H1 (cell line): ENCODE measurements around the gene SNX7. TPM values are rescaled to one million over a fixed set of nuclear protein-coding genes. Genes with fewer than 3 reads are reported as not detected.

ENCODE experiments used
- CTCF ChIA-PET: fragments of 300-600 bp; sonication (Branson Sonifier 250); formaldehyde crosslinking; loops from one replicate; lab custom pipeline; 2021; ENCODE audit not compliant: partially characterized antibody; lab: Charles Lee
- POLR2A ChIA-PET: fragments of 300-600 bp; sonication (Branson Sonifier 250); formaldehyde crosslinking; loops from one replicate; lab custom pipeline; 2021; ENCODE audit warnings: inconsistent platforms; ENCODE audit not compliant: partially characterized antibody; lab: Charles Lee
- DNase-seq, 2 experiments: peaks; one replicate each; pipeline versions ENCODE4 v3.0.0 to v3.0.0-alpha.2; 2010 to 2022; ENCODE audit warnings: low spot score in 2 of 2, low read depth in 1 of 2, mixed read lengths in 1 of 2
- FAIRE-seq: peaks from 2 replicates; lab custom pipeline; 2011; peaks lifted over from hg19 to GRCh38; lab: Jason Lieb, UNC
- H2AFZ ChIP-seq: 2 replicates; pipeline ENCODE4 v1.8.1; 2012; ENCODE audit warnings: low read length, inconsistent platforms
- H2AK5ac ChIP-seq: 2 replicates; pipeline ENCODE4 v1.6.1; 2013; ENCODE audit warnings: low read depth, low read length
- H2BK120ac ChIP-seq: replicated peaks from 2 replicates; pipeline ENCODE3; 2013; ENCODE audit warnings: low read depth, low read length, inconsistent platforms
- H2BK12ac ChIP-seq: 2 replicates; pipeline ENCODE4 v1.6.1; 2013; ENCODE audit warnings: low read depth, low read length
- H2BK15ac ChIP-seq: 2 replicates; pipeline ENCODE4 v1.6.1; 2013; ENCODE audit warnings: low read length
- H2BK20ac ChIP-seq: 2 replicates; pipeline ENCODE4 v1.6.1; 2013; ENCODE audit warnings: low read length
- H2BK5ac ChIP-seq: 2 replicates; pipeline ENCODE4 v1.6.1; 2013; ENCODE audit warnings: low read depth, low read length
- H3K14ac ChIP-seq: 2 replicates; pipeline ENCODE4 v1.6.1; 2013; ENCODE audit warnings: inconsistent platforms; ENCODE audit not compliant: insufficient read length
- H3K18ac ChIP-seq: 2 replicates; pipeline ENCODE4 v1.6.1; 2013; ENCODE audit warnings: low read length; ENCODE audit errors: extremely low read depth
- H3K23ac ChIP-seq: 2 replicates; pipeline ENCODE4 v1.6.1; 2013; ENCODE audit warnings: inconsistent platforms; ENCODE audit not compliant: insufficient read length
- H3K23me2 ChIP-seq: 2 replicates; pipeline ENCODE4 v1.6.1; 2013; ENCODE audit warnings: low read depth, low read length
- H3K27ac ChIP-seq: 2 replicates; pipeline ENCODE4 v1.6.1; 2011; ENCODE audit warnings: low read depth, low read length, inconsistent platforms
- H3K27me3 ChIP-seq, 4 experiments: replicated peaks in 1 of 4; 1 replicate in 1 of 4; 2 replicates in 3 of 4; pipeline versions ENCODE4 v1.6.1 to v1.8.1; 2011 to 2013; ENCODE audit warnings: low read length in 3 of 4, mild to moderate bottlenecking in 3 of 4, inconsistent platforms in 2 of 4, mixed read lengths in 2 of 4, moderate library complexity in 1 of 4; ENCODE audit not compliant: control insufficient read depth in 3 of 4, insufficient read depth in 3 of 4; ENCODE audit errors: extremely low read depth in 1 of 4
- H3K36me3 ChIP-seq, 4 experiments: 2 replicates each; pipeline versions ENCODE4 v1.6.1 to v1.8.1; 2011 to 2013; ENCODE audit warnings: mild to moderate bottlenecking in 4 of 4, low read length in 3 of 4, moderate library complexity in 2 of 4, control low read depth in 1 of 4, inconsistent platforms in 1 of 4; ENCODE audit not compliant: insufficient read depth in 4 of 4, control insufficient read depth in 2 of 4
- H3K4ac ChIP-seq: replicated peaks from 2 replicates; pipeline ENCODE3; 2013; ENCODE audit warnings: low read length, low read depth, mixed read lengths, inconsistent platforms; ENCODE audit not compliant: insufficient read length
- H3K4me1 ChIP-seq, 4 experiments: replicated peaks in 1 of 4; 1 replicate in 1 of 4; 2 replicates in 3 of 4; pipeline versions ENCODE4 v1.6.1 to v1.8.1; 2011 to 2013; ENCODE audit warnings: low read length in 3 of 4, inconsistent platforms in 2 of 4, mixed read lengths in 1 of 4; ENCODE audit not compliant: insufficient read depth in 4 of 4, control insufficient read depth in 3 of 4
- H3K4me2 ChIP-seq, 2 experiments: 2 replicates each; pipeline versions ENCODE4 v1.6.1 to v1.8.1; 2011 to 2013; ENCODE audit warnings: low read depth in 2 of 2, low read length in 2 of 2, control low read depth in 1 of 2, inconsistent platforms in 1 of 2, mild to moderate bottlenecking in 1 of 2; ENCODE audit not compliant: insufficient read depth in 1 of 2
- H3K4me3 ChIP-seq, 4 experiments: fragments of 200-600, 300-600 bp in 1 of 4; sonication (generic), shearing (Covaris generic), sonication (Bioruptor Twin) in 1 of 4; 2 replicates each; pipeline versions ENCODE4 v1.5.1 to v1.8.1; 2011 to 2016; ENCODE audit warnings: low read length in 4 of 4, low read depth in 3 of 4, control low read depth in 2 of 4, inconsistent platforms in 2 of 4, mild to moderate bottlenecking in 2 of 4, mixed read lengths in 1 of 4, moderate library complexity in 1 of 4; ENCODE audit not compliant: insufficient read depth in 2 of 4; ENCODE audit errors: extremely low read depth in 1 of 4
- H3K56ac ChIP-seq: replicated peaks from 2 replicates; pipeline ENCODE3; 2013; ENCODE audit warnings: low read depth, mild to moderate bottlenecking, mixed read lengths, low read length, inconsistent platforms; ENCODE audit not compliant: insufficient read length
- H3K79me1 ChIP-seq: 2 replicates; pipeline ENCODE4 v1.6.1; 2013; ENCODE audit warnings: low read depth, low read length, control low read depth
- H3K79me2 ChIP-seq, 2 experiments: 2 replicates each; pipeline versions ENCODE4 v1.6.1 to v1.8.1; 2012 to 2013; ENCODE audit warnings: low read length in 2 of 2, mild to moderate bottlenecking in 2 of 2, inconsistent platforms in 1 of 2; ENCODE audit not compliant: insufficient read depth in 2 of 2, control insufficient read depth in 1 of 2
- H3K9ac ChIP-seq, 4 experiments: replicated peaks in 1 of 4; 1 replicate in 1 of 4; 2 replicates in 3 of 4; pipeline versions ENCODE4 v1.6.1 to v1.8.1; 2011 to 2013; ENCODE audit warnings: low read depth in 3 of 4, low read length in 3 of 4, control low read depth in 2 of 4, mild to moderate bottlenecking in 2 of 4, moderate library complexity in 2 of 4, inconsistent platforms in 1 of 4; ENCODE audit errors: extremely low read depth in 1 of 4
- H3K9me3 ChIP-seq, 2 experiments: 2 replicates each; pipeline versions ENCODE4 v1.6.1 to v1.8.1; 2012 to 2013; ENCODE audit warnings: mild to moderate bottlenecking in 2 of 2, moderate library complexity in 2 of 2, control low read depth in 1 of 2, inconsistent platforms in 1 of 2, low read depth in 1 of 2, low read length in 1 of 2, mixed read lengths in 1 of 2; ENCODE audit not compliant: insufficient read depth in 2 of 2
- H4K20me1 ChIP-seq, 2 experiments: replicated peaks in 1 of 2; 2 replicates each; pipeline versions ENCODE3 to v1.8.1; 2011 to 2013; ENCODE audit warnings: inconsistent platforms in 2 of 2, low read length in 2 of 2, mild to moderate bottlenecking in 1 of 2; ENCODE audit not compliant: insufficient read depth in 2 of 2, control insufficient read depth in 1 of 2
- H4K5ac ChIP-seq: 2 replicates; pipeline ENCODE4 v1.6.1; 2013; ENCODE audit warnings: low read length, low read depth, mixed read lengths, inconsistent platforms; ENCODE audit not compliant: insufficient read length
- H4K8ac ChIP-seq: 2 replicates; pipeline ENCODE4 v1.8.0; 2013; ENCODE audit warnings: mild to moderate bottlenecking, moderate library complexity, low read length, inconsistent platforms; ENCODE audit not compliant: insufficient read depth; ENCODE audit errors: extremely low read depth
- H4K91ac ChIP-seq: replicated peaks from 2 replicates; pipeline ENCODE3; 2013; ENCODE audit warnings: low read length, mixed read lengths, inconsistent platforms; ENCODE audit not compliant: insufficient read length
- CHD2 ChIP-seq: IDR thresholded peaks from 2 replicates; pipeline ENCODE4 v1.6.1; 2012; ENCODE audit warnings: low read length, improper control_type of control experiment
- CTBP2 ChIP-seq: IDR thresholded peaks from 2 replicates; pipeline ENCODE4 v1.7.0; 2011; ENCODE audit warnings: borderline replicate concordance, mild to moderate bottlenecking, moderate library complexity, mixed read lengths, low read length; ENCODE audit not compliant: insufficient read depth, insufficient read length
- FOSL1 ChIP-seq: IDR thresholded peaks from 2 replicates; pipeline ENCODE4 v1.6.1; 2011; ENCODE audit warnings: mild to moderate bottlenecking, low read depth, low read length, moderate library complexity; ENCODE audit not compliant: insufficient read depth
- POU5F1 ChIP-seq: IDR thresholded peaks from 2 replicates; pipeline ENCODE4 v1.6.1; 2011; ENCODE audit warnings: low read depth, mild to moderate bottlenecking, low read length, moderate library complexity
- ZNF274 ChIP-seq: IDR thresholded peaks from 2 replicates; pipeline ENCODE4 v1.7.0; 2012; ENCODE audit warnings: low read length, borderline replicate concordance; ENCODE audit errors: extremely low read depth
- WGBS, 2 experiments: shearing (Covaris generic) in 1 of 2; methylation state at CpG; one replicate each; pipeline versions ENCODE4 v1.1.6 to v1.1.7; 2013 to 2015; ENCODE audit warnings: low lambda C conversion rate in 2 of 2, mixed read lengths in 2 of 2, inconsistent platforms in 1 of 2, low coverage in 1 of 2, missing lambda C conversion rate in 1 of 2; ENCODE audit not compliant: insufficient replicate concordance in 2 of 2, insufficient coverage in 1 of 2, insufficient read length in 1 of 2; ENCODE audit errors: extremely low coverage in 1 of 2, missing lambda C conversion rate in 1 of 2; 5-methylcytosine and 5-hydroxymethylcytosine counted together
- polyA plus RNA-seq, 7 experiments: library from polyadenylated mRNA; depleted of rRNA in 3 of 7; stranded (reverse) in 5 of 7; unstranded in 2 of 7; fragments of >200 nt in 5 of 7; fragments of 200-250 nt in 2 of 7; gene quantifications; 1 replicate in 5 of 7; 2 replicates in 1 of 7; 4 replicates in 1 of 7; pipeline versions ENCODE4 v1.2.1 to v1.2.3, GENCODE V29; 2011 to 2013; ENCODE audit warnings: missing spikeins in 2 of 7, mixed read lengths in 2 of 7
- total RNA-seq: library from RNA; stranded (reverse); fragmentation: NEBNext Ultra II Directional; extraction: Animal tissue kit (Norgen Biotek cat#: 25700); gene quantifications from 2 replicates; pipeline ENCODE4 v1.2.1, GENCODE V29; 2021

The SNX7 gene
- total and polyA plus RNA-seq, 2 of the 8 experiments (the other 6 are each of a cell fraction or from before 2014, with no cell fraction given): 9.2 to 23.8 TPM

DNA sequence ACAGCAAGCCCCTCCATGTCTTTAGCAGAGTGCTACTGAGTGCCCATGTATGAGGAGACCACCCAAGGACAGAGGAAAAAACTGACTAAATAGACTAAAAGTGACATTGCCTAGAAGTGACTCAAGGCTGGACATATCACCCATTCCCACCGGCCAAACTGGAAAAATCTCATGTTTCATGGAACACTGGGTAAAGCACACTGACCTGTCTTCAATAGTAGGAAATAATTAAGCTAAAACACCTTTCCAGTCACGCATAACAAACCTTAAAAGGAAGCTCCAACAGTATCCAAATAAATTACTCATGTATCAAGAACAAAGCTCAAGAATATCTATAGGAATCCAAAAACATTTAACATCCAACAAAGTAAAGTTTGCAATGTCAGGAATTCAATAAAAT, 120.4 kb downstream of the SNX7 start:
- DNase-seq (no peak), FAIRE-seq (no peak)
- Histone ChIP-seq H3K79me1 (no peaks in the 10 kb centered on the region), H3K14ac (no peak overlapping the region), H3K23me2 (no peaks in the 10 kb centered on the region), H3K18ac (no peak overlapping the region), H3K9me3 (0 out of 4 replicates have a peak, but pooled peaks cover 0 to 3% of the 10 kb centered on the region in 2 experiments), H4K5ac (no peak overlapping the region), H3K27me3 (no peaks in the 10 kb centered on the region), H3K79me2 (no peaks in the 10 kb centered on the region), H3K4ac (no peak overlapping the region), H3K4me3 (no peak overlapping the region), H4K91ac (no peak overlapping the region), H3K4me1 (peaks cover 0 to 6% (median 0%) of the 10 kb centered on the region in 4 experiments; a peak in 2 of 7 replicates), H2AK5ac (no peak overlapping the region), H2BK20ac (no peak overlapping the region), H3K27ac (no peak overlapping the region), H3K9ac (no peak overlapping the region), H4K20me1 (no peaks in the 10 kb centered on the region), H2BK120ac (no peak overlapping the region), H2BK15ac (no peak overlapping the region), H2AFZ (no peak overlapping the region), H2BK5ac (no peak overlapping the region), H3K56ac (no peak overlapping the region), H3K36me3 (no peaks in the 10 kb centered on the region), H3K23ac (no peak overlapping the region), H3K4me2 (no peak overlapping the region), H2BK12ac (no peak overlapping the region)
- 98% methylated on average over 2 of the region's 2 CpGs; no CpG with 5 or more reads in 1 of the 2 experiments for WGBS, 2 experiments
- CTCF ChIA-PET: no interaction called here
- no peak for TF ChIP-seq CHD2
- no peak for TF ChIP-seq ZNF274
- no peak for TF ChIP-seq CTBP2
- no peak for TF ChIP-seq FOSL1
- no peak for TF ChIP-seq POU5F1
- TF ChIP-seq, all 59 proteins: peak for 0
- H4K8ac ChIP-seq: no peak overlapping the region
- POLR2A ChIA-PET: interaction anchor here (0.7 kb wide), 1 partner anchor 9 kb away, joined by 3 read pairs; no protein-coding TSS in a partner anchor
